ENCODE results near the gene MPZL1.

DNA sequence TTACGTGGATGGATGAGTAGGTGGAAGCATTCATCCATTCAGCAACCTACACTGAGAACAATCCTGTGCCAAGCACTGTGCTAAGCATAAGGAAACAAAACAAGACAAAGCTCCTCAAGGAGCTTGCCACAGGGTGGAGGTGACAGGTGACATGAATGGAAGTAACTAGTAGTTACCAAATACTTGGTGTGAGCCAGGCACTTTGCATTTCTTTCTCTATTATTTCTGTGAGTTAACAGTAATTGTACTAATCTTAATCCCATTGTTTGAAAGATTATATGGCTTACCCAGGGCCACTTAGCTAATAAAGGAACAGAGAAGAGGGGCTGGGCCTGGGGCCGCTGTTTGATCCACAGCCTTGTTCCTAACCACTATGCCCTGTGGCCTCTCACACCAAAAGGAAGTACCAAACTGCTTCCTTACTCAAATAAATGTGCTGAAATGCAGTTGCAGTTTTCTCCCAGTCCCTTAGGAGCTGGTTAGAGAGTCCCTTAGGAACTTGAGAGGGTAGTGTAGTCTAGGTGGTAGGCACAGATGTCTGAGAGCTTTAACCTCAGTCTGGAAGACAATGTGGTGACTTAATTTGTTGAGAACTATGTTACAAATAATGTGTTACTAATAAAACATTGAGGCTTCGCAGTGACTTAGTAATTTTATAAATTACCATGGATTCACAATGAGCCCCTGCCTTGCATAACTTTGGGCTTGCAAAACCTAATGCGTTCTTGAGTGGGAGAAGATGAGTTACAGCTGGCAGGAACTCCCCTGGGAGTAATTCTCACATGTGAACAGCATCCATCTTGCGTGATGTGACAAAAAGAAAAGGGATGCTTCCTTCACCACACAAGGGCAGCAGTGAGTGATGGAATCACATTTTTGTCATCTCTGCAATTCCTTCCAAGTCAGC is 69.8 kb downstream of the MPZL1 start:
- TF ChIP-seq POLR2A (IDR thresholded peaks at IDR 0.05; ENCODE audit: low read length) (no peak), CTCF (IDR thresholded peaks at IDR 0.05) (no peak), CBX2 (IDR thresholded peaks at IDR 0.05; ENCODE audit: borderline replicate concordance, low read depth) (no peak), CEBPB (IDR thresholded peaks at IDR 0.05) (no peak), EP300 (IDR thresholded peaks at IDR 0.05) (no peak), HDAC2 (IDR thresholded peaks at IDR 0.05) (no peak), CHD2 (IDR thresholded peaks at IDR 0.05; ENCODE audit: low read length, partially characterized antibody) (no peak), KDM5A (IDR thresholded peaks at IDR 0.05) (no peak), E2F6 (IDR thresholded peaks at IDR 0.05; ENCODE audit: borderline replicate concordance, low read depth) (no peak), NR3C1 (IDR thresholded peaks at IDR 0.05) (no peak), RFX5 (IDR thresholded peaks at IDR 0.05) (no peak)
- TF ChIP-seq, protein P1, sequence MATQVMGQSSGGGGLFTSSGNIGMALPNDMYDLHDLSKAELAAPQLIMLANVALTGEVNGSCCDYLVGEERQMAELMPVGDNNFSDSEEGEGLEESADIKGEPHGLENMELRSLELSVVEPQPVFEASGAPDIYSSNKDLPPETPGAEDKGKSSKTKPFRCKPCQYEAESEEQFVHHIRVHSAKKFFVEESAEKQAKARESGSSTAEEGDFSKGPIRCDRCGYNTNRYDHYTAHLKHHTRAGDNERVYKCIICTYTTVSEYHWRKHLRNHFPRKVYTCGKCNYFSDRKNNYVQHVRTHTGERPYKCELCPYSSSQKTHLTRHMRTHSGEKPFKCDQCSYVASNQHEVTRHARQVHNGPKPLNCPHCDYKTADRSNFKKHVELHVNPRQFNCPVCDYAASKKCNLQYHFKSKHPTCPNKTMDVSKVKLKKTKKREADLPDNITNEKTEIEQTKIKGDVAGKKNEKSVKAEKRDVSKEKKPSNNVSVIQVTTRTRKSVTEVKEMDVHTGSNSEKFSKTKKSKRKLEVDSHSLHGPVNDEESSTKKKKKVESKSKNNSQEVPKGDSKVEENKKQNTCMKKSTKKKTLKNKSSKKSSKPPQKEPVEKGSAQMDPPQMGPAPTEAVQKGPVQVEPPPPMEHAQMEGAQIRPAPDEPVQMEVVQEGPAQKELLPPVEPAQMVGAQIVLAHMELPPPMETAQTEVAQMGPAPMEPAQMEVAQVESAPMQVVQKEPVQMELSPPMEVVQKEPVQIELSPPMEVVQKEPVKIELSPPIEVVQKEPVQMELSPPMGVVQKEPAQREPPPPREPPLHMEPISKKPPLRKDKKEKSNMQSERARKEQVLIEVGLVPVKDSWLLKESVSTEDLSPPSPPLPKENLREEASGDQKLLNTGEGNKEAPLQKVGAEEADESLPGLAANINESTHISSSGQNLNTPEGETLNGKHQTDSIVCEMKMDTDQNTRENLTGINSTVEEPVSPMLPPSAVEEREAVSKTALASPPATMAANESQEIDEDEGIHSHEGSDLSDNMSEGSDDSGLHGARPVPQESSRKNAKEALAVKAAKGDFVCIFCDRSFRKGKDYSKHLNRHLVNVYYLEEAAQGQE (IDR thresholded peaks at IDR 0.05) = no peak

All from A549 (cell line).